ENCODE results near the gene ADAM12.

DNA sequence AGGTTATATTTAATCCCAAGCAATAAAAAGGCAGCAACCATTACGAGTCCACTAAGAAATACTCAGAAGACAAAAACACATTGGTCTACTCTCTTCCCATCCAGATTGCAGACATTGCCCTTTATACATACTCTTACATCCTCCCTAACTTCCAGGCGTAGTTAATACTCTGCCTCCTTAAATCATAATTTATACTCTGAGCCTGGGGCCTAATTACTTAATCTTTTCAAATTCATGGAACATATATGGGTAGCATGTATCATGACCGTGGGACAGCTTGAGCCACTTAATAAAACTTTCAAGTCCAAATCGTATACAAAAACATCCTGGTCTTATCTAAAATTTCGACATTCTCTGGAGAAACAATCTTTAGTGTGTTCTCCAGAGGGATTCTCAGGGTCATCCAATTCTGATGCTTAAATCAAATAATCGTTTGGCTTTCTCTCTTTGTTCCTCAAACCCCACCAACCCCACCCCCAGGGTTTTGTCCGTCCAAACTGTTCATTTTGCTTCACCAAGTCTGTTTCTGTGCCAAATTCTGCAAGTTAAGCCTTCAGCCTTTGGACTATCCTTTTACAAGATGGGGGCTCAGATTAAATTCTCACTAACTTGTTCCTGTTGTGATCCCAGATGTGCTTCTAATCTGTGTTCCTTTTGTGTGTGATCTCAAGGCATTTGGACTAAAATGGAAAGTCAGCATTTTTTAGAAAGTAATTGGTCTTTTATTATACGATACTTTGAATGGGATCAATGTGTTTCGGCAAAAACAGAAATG is 86.4 kb downstream of the ADAM12 start:
- TF ChIP-seq, protein P1, sequence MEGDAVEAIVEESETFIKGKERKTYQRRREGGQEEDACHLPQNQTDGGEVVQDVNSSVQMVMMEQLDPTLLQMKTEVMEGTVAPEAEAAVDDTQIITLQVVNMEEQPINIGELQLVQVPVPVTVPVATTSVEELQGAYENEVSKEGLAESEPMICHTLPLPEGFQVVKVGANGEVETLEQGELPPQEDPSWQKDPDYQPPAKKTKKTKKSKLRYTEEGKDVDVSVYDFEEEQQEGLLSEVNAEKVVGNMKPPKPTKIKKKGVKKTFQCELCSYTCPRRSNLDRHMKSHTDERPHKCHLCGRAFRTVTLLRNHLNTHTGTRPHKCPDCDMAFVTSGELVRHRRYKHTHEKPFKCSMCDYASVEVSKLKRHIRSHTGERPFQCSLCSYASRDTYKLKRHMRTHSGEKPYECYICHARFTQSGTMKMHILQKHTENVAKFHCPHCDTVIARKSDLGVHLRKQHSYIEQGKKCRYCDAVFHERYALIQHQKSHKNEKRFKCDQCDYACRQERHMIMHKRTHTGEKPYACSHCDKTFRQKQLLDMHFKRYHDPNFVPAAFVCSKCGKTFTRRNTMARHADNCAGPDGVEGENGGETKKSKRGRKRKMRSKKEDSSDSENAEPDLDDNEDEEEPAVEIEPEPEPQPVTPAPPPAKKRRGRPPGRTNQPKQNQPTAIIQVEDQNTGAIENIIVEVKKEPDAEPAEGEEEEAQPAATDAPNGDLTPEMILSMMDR (IDR thresholded peaks at IDR 0.05; ENCODE audit: borderline replicate concordance, extremely low read depth, low read length, poor library complexity, severe bottlenecking) = no peak
- no peak for TF ChIP-seq EZH2 (IDR thresholded peaks at IDR 0.05; ENCODE audit: borderline replicate concordance, low read depth, low read length, severe bottlenecking)
